Prostate gland (tissue), 2 donors: Measurements from ENCODE around the gene MAFF.

Source experiments
- POLR2AphosphoS5 ChIP-seq: sonication (generic); formaldehyde crosslinking; IDR thresholded peaks from one replicate; pipeline ENCODE4 v1.6.1; 2017; ENCODE audit warnings: antibody characterized with exemption
- TF ChIP-seq, protein P1 (sequence below), 4 experiments: fragments of 200-600 bp in 2 of 4; fragments of 450-650 bp in 2 of 4; sonication (generic) in 2 of 4; IDR thresholded peaks; 1 replicate in 3 of 4; 2 replicates in 1 of 4; pipeline ENCODE4 v1.5.1; 2016 to 2019; ENCODE audit warnings: antibody characterized with exemption in 4 of 4, mild to moderate bottlenecking in 2 of 4, moderate library complexity in 2 of 4

DNA sequence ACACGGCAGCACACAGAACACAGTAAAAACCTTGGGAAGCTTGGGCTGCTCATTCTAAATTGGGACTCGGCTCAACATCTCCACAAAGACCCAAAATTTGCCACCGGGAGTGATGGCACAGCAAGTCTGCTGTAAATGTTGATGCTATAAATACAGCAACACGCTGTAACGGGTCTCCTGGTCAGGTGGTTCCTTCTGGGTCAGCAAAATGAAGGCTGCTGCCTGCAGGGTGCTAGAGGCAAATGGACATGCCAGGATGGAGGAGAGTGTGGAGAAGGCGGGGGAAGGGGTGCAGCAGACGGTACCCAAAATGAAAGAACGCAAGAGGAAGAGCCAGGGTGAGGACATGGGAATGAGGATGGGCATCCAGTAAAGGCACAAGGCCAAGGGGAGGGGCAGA, 30.4 kb downstream of the MAFF start:
- TF ChIP-seq POLR2AphosphoS5: no peak
- TF ChIP-seq, protein P1, sequence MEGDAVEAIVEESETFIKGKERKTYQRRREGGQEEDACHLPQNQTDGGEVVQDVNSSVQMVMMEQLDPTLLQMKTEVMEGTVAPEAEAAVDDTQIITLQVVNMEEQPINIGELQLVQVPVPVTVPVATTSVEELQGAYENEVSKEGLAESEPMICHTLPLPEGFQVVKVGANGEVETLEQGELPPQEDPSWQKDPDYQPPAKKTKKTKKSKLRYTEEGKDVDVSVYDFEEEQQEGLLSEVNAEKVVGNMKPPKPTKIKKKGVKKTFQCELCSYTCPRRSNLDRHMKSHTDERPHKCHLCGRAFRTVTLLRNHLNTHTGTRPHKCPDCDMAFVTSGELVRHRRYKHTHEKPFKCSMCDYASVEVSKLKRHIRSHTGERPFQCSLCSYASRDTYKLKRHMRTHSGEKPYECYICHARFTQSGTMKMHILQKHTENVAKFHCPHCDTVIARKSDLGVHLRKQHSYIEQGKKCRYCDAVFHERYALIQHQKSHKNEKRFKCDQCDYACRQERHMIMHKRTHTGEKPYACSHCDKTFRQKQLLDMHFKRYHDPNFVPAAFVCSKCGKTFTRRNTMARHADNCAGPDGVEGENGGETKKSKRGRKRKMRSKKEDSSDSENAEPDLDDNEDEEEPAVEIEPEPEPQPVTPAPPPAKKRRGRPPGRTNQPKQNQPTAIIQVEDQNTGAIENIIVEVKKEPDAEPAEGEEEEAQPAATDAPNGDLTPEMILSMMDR (IDR thresholded peaks at IDR 0.05): no peak
